Suprapubic skin (tissue), 3 donors: ENCODE measurements around the gene REXO1.

Source experiments
- CTCF ChIP-seq, 2 donors: fragments of 200-600 bp in 1 of 2; fragments of 450-650 bp in 1 of 2; sonication (generic) in 1 of 2; IDR thresholded peaks; one replicate each; pipeline ENCODE4 v1.5.1; 2016 to 2019; ENCODE audit warnings: antibody characterized with exemption in 2 of 2, mild to moderate bottlenecking in 1 of 2, moderate library complexity in 1 of 2
- POLR2A ChIP-seq, 2 donors: fragments of 450-650 bp; IDR thresholded peaks; one replicate each; pipeline ENCODE4 v1.6.1; 2017; ENCODE audit warnings: antibody characterized with exemption in 2 of 2, mild to moderate bottlenecking in 2 of 2, moderate library complexity in 2 of 2

DNA sequence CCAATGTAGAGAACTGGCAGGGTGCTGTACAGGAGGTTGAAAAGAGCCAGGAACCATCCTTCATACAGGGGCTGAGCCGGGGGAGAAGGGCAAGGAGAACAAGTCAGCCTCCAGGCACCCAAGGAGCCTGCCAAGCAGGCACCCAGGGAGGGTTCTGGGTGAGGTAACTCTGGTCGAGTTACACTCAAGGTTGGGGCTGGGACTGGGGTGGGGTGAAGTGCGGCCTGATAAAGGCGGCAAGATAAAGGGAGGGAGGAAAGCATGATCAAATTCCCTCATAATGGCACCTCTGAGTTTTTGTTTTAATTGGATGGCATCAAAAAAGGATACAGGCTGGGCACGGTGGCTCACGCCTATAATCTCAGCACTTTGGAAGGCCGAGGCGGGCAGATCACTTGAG, 61.2 kb downstream of the REXO1 start:
- TF ChIP-seq CTCF (IDR thresholded peaks at IDR 0.05) (no peak), POLR2A (IDR thresholded peaks at IDR 0.05) (no peak)
